HepG2 (cell line): ENCODE data around the gene DDX10.

Source experiments
- ARID3A ChIP-seq: IDR thresholded peaks from 2 replicates; pipeline ENCODE4 v1.6.1; 2012; ENCODE audit warnings: low read depth, low read length, improper control_type of control experiment
- CTCF ChIP-seq: sonication (generic); formaldehyde crosslinking; IDR thresholded peaks from 2 replicates; pipeline ENCODE4 v1.5.0; 2020; ENCODE audit warnings: mild to moderate bottlenecking, missing genetic modification reagents, moderate library complexity
- FOXM1 ChIP-seq: sonication (generic); formaldehyde crosslinking; IDR thresholded peaks from 2 replicates; pipeline ENCODE4 v1.5.0; 2020; ENCODE audit warnings: missing genetic modification reagents
- NFYB ChIP-seq: sonication (generic); formaldehyde crosslinking; IDR thresholded peaks from 2 replicates; pipeline ENCODE4 v1.4.0; 2020; ENCODE audit warnings: missing genetic modification reagents
- POLR2A ChIP-seq, 2 experiments: IDR thresholded peaks; 2 replicates each; pipeline ENCODE4 v1.6.1; 2011; ENCODE audit warnings: low read depth in 2 of 2, low read length in 2 of 2, mild to moderate bottlenecking in 1 of 2, moderate library complexity in 1 of 2; ENCODE audit not compliant: insufficient read depth in 1 of 2
- SMAD3 ChIP-seq: sonication (generic); formaldehyde crosslinking; IDR thresholded peaks from 2 replicates; pipeline ENCODE4 v1.4.0; 2020; ENCODE audit warnings: missing genetic modification reagents
- ZNF143 ChIP-seq: sonication (generic); formaldehyde crosslinking; IDR thresholded peaks from 2 replicates; pipeline ENCODE4 v1.4.0; 2020; ENCODE audit warnings: missing genetic modification reagents
- ZNF274 ChIP-seq: sonication (generic); formaldehyde crosslinking; IDR thresholded peaks from 2 replicates; pipeline ENCODE4 v1.5.1; 2020; ENCODE audit warnings: mild to moderate bottlenecking, missing genetic modification reagents

GRCh38 chr11:108680271-108680670 lies 15.4 kb downstream of the DDX10 start:
- TF ChIP-seq CTCF (no peak), SMAD3 (CRISPR knock-in tag) (no peak), FOXM1 (CRISPR knock-in tag) (no peak), ZNF274 (no peak), POLR2A (IDR thresholded peaks at IDR 0.05; ENCODE audit: insufficient read depth in 1 of 2, low read depth in 2 of 2, low read length in 2 of 2) (no peak), ZNF143 (CRISPR knock-in tag) (no peak), ARID3A (no peak), NFYB (no peak)
